HL-60/S4 treated with retinoic acid at 250 ng/mL for 4 days and 3 days (cell line): ENCODE results near the gene MRAS.

Source experiments
- in situ Hi-C: fragments of 300-500 bp; cut with MboI; formaldehyde crosslinking; loops from 2 replicates; pipeline ENCODE4 v1.7.0; 2022; ENCODE audit warnings: low sequenced_read_pairs

Gene MRAS

DNA sequence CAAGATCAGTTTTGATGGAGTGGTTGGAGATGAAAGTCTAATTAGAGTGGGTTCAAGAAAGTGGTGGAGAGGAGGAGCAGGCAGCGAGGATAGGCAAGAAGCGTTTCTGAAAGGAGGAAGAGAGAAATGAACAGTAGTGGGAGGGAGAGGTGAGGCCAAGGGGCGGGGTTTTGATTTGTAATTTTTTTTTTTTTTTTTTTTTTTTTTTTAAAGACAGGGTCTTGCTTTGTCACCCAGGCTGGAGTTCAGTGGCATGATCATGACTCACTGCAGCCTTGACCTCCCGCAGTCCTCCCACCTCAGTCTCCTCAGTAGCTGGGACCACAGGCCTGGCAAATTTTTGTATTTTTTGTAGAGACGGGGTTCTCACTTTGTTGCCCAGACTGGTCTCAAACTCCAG, 36.6 kb downstream of the MRAS start:
- in situ Hi-C loops = no loop called here

DNA sequence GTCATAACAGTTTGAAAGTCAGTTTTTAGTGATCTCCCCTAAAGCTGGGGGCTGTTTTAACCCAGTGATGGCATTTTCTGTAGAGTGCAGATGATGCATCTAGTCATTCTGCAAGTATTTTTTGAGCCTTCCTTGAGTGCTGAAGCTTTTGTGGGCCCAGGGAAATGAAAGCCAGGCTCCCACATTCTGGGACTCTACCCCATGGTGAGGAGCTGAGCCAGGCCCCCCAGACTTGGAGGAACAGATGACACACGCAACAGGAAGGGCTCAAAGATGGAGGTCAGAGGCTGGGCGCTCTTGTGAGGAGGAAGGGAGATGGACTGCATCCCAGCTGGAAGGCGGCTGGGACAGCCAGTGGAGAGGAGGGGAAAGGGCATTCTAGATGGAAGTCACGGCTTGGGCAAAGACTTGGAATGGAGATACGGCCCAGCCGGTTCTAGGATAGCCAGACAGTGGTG, 40.8 kb downstream of the MRAS start:
- in situ Hi-C loops = no loop called here

DNA sequence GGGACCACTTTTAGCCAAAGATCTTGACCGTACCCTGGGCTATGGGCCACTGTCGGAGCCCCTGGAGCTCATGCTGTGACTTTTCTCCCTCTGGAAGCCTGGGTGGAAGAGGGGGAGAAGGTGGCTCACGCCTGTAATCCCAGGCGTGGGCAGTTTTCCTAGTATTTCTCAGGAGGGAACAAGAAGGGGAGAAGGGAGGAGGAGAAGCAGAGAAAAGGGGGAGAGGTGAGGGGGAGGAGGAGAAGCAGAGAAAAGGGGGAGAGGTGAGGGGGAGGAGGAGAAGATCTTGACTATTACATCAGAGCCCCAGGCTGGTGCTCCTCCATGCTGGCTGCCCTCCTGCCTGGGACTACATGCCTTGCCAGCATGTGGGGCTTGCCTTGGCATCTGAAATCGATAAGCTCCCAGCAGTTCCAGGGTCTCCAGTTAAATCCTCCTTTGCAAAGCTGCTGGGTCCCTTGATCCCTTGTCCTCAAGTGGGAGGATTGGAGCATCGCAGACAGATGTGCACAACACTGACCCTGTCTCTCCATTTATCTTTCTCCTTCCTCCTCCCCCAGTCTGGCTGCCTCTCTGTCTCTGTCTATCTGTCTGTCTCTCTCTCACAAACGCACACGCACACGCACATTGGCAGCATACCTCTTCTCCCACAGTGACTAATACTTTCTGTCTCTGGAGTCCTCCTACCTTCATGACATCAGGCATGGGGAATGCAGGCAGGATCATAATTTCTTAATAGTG, 41.6 kb downstream of the MRAS start:
- in situ Hi-C loops = no loop called here

DNA sequence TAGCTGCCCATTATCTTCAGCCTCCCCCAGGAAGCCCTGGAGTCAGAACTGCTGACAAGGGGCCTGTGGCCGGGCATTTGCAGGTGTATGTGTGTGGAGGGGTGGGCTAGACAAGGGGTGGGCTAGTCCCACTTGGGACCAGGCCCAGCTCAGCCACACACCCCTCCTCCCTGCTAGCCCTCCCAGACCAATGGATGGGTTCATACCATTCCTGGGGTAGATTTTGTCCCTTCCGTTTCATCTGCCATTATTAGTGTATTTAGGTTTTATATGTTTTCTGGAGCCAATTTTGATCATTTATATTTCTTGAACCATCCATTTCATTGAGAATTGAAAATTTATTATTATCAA, 42.2 kb downstream of the MRAS start:
- in situ Hi-C loops = no loop called here

DNA sequence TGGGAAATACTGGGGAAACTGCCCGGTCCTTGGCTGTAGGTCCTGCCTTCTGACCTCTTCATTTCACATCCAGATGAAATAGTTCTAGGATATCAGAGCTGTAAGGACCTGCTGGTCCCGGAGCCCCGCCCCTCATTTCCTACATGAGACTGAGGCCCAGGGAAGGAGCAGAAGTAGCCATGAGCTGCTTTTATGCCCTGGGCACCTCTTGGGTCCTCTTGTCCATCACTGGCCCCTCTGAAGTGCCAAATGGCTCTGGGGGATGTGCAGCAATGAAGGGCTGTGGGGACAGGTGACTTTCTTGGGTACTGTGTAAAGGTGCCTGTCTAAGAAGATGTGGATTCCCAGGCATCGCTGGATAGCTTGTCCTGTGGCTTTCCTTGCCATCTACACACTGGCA, 45.8 kb downstream of the MRAS start:
- in situ Hi-C loops = no loop called here

DNA sequence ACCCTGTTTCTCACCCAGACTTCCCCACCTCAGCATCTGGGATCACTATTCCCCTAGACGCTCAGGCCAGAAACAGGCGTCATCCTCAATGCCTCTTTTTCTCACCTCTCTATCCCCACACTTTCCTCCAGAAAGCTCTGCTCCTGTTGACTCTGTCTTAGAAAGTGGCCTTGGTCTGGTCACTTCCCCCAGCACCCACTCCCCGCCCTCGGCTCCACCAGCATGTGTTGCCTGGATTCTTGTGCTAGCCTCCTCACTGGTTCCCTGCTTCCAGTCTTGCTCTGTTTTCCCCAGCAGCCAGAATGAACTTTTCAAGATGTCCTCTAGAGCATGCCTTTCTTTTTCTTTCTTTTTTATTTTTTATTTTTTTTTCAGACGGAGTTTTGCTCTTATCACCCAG, 46.3 kb downstream of the MRAS start:
- in situ Hi-C loops = no loop called here

DNA sequence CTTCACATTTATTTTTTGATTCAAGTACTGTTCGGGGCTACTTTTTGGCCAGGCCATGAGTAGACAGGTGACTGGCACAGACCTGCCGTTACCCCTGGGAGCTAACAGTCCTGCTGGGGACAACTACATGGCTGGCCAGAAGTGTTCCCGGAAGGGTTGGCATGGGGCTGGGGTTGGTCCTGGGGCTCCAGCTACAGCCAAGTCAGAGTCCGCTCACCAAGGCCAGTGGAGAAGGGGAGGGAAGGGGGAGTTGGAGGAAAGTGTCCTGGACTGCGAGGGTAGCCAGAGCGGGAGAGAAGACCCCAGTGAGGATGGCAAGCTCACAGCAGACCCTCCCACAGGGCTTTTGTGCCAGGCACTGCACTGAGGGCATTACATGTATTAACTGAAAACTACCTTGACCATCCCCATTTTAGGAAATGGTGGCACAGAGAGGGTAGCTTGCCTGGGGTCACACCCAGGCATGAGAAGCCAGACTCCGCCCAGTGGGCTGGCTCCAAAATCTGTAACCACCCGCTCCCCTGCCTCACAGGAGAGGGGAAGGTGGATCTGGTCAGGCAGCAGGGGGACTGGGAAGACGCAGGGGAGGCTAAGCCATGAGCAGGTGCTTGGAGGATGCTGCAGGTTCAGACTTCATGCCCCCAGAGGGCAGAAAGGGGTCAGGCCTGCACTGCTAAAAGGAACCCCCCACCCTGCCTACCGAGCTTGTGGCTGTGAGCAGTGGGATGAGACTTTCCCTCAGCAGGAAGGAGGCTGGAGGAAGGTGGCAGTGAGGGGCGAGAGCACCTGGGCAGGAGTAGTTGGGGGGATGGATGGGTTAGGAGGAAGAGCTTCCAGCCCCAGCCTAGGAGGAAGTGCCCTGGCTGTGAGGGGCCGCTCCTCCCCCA, 47.7 kb downstream of the MRAS start:
- in situ Hi-C loops = no loop called here

DNA sequence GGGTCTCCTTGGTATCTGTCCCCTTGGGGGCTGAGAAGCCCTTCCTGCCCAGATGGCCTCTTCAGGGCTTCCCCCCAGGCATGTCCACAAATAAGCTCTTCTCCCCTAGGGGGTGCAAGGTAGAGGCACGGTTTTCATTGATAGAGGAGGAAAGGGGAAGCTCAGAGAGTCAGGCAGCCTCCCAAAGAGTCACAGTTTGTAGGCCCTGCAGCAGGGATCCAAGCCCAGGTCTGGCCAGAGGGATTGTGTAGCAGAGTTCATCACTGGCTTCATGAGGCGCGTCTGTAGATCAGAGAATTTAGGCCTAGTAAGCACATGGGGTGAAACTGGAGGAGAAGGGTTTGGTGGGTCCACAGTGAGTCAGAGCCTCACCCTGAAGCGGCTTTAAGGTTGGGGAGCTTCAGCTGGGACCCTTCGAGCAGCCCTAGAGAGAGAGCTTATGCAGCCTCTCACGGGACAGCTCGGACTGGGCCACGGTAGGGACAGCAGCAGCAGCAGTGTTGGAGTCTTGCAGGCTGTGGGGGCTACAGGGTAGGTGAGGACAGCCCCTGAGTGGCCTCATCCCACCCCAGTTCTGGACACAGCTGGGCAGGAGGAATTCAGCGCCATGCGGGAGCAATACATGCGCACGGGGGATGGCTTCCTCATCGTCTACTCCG, 48.5 kb downstream of the MRAS start:
- in situ Hi-C loops = no loop called here

DNA sequence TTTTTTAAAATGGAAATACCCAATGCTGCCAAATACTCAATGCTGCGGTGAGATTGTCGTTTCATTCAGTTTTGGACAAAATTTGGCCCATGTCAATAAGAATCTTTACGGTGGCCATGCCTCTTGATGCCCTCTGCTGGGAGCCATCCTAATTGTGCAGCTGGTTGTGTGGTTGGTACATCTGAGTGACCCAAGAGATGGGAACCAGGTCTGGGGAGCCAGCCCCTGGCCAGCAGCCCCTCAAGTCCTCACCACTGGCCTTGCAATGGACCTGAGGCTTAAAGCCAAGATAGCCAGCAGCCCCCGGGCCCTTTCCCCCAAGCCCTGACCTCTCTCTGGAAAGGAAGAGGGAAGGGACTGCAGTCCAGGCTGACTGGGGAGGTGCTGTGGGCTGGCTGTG, 49.6 kb downstream of the MRAS start:
- in situ Hi-C loops = no loop called here

DNA sequence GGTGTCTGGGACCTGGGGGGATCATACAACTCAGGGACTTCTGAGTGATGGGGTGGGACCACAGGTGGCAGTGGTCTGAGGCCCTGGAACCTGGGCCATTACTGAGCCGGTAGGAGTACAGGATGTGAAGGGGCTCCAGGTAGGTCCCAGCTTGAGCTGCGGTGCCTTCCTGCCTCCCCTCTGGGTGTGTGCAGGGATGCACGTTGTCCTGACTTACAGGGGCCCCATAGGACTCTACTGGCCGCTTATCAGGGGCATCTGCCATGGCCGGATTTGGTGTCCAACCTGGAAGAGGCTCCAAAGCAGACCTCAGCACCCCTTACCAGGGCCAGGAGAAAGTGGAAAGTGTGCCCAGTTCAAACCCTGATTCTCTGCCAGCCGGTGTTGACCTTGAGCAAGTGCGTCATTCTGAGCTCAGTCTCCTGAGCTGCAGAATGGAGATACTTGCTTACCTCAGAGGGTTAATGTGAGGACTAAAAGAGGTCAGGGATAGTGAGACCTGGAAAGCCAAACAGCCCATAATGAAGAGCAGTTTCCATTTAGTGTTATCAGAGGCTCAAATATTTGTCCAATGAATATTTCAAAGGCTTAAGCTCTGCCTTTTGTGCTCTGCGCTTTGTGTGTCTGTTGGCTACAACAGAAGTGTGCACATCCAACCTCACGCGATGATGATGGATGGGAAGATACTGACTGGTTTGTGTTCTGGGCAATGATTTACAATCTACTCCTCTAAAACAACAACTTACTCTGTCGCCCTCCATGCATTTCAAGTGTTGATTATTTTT, 50.6 kb downstream of the MRAS start:
- in situ Hi-C loops = no loop called here

DNA sequence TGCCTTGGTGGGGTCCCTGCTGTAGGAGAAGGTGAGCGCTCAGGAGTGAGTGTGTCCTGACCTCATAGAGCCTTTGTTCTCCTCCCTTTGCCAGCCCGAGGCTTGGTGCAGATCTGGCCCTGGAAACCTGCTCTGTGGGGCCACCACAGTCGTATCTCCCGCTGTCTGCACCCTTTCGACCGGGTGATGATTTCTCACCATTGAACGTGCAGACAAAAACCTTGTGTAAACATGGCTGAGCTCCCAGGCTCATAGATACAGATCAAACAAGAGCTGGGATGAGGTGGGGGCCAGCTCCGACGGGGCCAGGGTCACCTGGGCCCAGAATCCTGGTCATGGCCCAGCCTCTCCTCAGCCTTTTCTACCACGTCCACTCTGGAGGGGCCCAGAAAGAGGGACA, 51.4 kb downstream of the MRAS start:
- in situ Hi-C loops = no loop called here

DNA sequence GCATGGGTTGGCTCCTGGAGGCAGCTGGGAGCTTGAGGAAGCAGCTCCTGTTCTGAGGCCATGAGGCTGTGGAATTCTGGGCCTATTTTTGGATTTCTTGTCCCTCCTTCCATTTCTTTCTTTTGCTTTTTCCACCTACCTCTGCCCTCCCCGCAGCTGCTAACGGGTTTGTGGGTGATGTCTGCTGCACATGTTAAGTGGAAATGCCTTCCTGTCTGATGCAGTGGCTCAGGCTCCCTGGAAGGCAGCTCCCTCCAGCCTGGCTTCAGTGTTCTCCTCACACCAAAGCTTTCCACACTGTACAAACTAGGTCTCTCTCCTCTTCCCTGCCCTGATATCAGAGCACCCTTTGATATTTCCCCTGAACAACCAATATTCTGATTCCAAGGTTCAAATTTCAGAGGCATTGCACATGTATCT, 52.3 kb downstream of the MRAS start:
- in situ Hi-C loops = no loop called here

DNA sequence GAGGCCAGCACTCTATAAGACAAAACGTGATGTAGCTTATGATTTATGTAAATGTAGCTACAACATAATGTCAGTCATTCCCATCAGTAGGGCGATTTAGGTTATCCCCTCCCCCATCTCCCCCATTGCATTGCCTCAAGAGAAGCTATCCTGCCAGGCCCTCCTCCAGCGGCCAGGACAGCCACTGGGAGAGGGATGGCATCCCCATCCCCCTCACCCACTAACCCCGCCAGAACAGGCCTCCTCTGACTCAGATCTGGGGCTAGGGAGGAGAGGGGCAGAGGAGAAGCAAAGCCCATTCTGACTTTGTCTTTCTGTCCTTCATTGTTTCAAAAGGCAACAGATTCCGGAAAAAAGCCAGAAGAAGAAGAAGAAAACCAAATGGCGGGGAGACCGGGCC, 53.5 kb downstream of the MRAS start:
- in situ Hi-C loops = no loop called here

DNA sequence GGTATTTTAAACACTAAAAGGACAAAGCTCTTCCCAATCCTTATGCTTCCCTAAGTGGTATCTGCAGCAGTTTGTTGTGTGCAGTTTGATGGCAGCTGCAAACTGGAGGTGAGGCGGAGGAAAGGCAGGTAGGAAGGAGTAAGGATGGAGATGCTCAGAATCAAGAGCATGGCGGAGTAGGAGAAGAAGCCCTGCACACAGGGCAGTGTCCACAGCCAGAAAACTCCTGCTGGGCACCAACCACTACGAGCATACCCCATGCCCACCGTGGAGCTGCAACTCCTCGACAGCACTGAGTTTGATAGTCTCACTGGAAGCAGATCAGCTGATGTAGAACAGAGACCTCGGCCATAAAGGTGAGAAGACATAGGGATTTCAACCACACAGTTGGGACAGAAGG, 55.7 kb downstream of the MRAS start:
- in situ Hi-C loops = no loop called here

DNA sequence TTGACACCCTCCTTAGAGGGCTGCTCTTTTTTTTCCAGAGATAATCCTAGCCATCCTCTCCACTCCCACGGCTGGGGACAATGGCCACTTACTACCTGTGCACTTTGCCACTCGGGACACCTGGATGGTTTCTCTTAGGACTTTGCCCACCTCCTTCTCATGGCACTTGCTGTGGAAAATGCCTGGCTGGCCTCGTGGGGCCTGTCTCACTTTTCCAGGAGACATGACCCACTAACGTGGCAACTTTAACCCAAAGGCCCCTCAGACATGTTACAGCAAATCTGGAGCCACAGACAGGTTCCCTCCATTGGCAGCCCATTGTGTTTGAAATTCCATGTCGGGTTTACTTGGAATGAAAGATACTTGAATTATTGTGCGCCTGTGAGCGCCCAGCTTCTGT, 56.6 kb downstream of the MRAS start:
- in situ Hi-C loops = no loop called here

DNA sequence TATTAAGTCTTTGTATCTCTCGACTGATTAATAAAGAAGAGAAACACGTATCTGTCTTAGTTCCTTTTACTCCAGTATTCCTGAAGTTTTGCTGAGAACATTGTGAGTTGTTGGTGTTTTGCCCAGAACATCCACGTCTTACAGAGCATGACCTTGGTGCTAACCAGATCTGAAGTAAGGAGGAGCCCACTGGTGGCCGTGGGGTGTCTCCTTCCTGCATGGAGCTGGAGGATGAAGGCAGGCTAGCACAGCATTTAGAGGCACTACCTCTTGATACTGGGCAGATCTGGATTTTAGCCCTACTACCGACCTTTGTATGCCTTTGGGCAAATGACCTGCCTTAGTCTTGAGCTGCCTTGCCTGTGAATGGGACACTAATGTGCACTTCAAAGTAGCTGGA, 57.1 kb downstream of the MRAS start:
- in situ Hi-C loops = no loop called here

DNA sequence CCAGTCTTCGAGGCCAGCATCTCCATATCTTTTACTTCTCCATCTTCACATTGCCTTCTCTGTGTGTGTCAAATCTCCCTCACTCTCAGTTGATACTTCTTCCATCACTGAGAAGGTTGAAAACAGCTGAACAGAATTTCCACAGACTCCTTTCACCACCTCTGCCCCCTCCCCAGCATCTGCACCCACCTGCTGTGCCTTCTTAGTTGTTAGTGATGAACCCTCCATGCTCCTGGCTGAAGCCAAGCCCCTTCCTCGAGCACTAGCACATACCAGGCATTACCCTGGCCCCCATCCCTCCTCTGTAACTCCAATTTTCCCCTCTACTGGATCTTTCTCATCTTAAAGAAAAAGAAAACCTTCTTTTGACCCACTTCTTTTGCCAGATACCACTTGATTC, 58.2 kb downstream of the MRAS start:
- in situ Hi-C loops = no loop called here

DNA sequence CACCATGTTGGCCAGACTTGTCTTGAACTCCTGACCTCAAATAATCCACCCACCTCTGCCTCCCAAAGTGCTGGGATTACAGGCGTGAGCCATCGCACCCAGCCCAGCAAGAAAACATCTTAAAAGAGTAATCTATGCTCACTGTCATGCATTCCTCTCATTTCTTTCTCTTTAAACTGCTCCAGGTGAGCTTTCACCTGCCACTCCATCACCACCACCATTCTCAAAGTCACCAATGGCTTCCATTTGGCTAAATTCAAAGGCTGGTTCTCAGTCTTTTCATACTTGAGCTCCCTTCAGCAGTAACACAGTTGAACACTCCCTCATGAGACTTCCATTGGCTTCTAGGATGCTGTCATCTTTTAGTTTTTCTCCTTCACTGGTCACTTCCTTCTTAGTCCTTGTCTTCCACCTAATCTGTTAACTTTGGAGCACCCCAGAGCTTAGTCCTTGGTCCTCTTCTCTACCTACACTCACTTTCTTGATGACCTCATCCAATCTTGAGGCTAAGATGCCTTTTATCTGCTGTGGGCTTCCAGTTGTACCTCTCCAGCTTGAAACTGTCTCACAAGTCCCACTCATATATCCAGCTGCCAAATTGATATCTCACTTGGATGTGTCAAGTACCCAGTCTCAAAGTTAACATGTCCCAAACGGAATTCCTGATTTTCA, 59.0 kb downstream of the MRAS start:
- in situ Hi-C loops = no loop called here

DNA sequence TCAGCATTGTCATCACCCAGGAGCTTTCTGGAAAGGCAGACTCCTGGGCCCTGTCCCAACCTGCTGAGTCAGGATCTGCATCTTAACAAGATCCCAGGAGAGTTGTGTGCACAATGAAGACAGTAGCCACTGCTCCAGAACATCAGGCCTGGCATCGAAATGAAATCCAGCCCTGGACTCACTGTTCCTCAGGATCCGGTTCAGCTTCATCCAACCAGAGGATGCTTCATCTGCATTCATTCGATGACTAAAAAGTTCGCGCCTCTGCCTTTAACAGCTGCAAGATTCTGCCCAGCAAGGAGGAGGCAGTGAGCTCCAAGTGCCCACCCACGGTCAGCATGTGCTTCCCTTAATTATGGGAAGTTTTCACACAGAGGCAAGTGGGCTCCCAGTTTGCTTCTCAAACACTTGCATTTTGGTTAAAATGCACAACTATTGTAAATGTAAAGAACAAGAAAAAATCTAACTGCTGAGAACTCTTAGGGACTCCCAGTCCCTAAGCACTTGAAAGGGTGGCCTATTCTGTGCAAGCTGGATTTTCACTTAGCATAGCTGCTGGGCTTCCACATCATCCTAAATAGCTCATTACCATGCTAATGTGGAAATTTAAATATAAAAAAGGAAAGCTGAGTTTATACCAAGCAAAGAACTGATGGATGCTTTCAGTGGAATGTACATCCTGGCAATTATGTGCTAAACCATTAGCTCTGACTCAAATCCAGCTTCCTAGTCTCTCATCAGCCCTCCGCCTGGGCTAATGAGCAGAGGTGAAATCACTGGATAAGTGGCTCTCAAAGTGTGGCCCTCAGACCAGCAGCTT, 60.6 kb downstream of the MRAS start:
- in situ Hi-C loops = no loop called here
